Upper lobe of left lung (tissue), 4 donors: ENCODE results near the gene PDE11A.

Experiments
- CTCF ChIP-seq, 6 experiments: fragments of 450-650 bp in 4 of 6; fragments of 200-600 bp in 2 of 6; sonication (generic) in 2 of 6; IDR thresholded peaks; one replicate each; pipeline ENCODE4 v1.5.1; 2016 to 2019; ENCODE audit warnings: antibody characterized with exemption in 6 of 6
- POLR2A ChIP-seq, 4 donors: fragments of 450-650 bp; IDR thresholded peaks; one replicate each; pipeline ENCODE4 v1.5.1; 2016 to 2017; ENCODE audit warnings: antibody characterized with exemption in 4 of 4, mild to moderate bottlenecking in 2 of 4

- TF ChIP-seq CTCF (IDR thresholded peaks at IDR 0.05) (no peak), POLR2A (IDR thresholded peaks at IDR 0.05) (no peak)
These were observed 454.7 kb downstream of the PDE11A start for GRCh38 chr2:177617849-177618248.
